ENCODE measurements around the gene FCRL2. TPM values are rescaled to one million over a fixed set of nuclear protein-coding genes. Genes with fewer than 3 reads are reported as not detected.

Gene FCRL2
- total RNA-seq, result not detected in 2 replicates

- no peaks in the 10 kb centered on the region for H4K20me1 ChIP-seq (ENCODE audit: insufficient read depth, low read length)
- no peaks in the 10 kb centered on the region for H3K79me2 ChIP-seq (ENCODE audit: insufficient read depth, low read length)
Observed at GRCh38 chr1:157776971-157777391, at the start of gene FCRL2. TSS of gene FCRL2 (minus strand) at chr1:157777132. CDS start at chr1:157777073, 59 bp downstream.

DNA sequence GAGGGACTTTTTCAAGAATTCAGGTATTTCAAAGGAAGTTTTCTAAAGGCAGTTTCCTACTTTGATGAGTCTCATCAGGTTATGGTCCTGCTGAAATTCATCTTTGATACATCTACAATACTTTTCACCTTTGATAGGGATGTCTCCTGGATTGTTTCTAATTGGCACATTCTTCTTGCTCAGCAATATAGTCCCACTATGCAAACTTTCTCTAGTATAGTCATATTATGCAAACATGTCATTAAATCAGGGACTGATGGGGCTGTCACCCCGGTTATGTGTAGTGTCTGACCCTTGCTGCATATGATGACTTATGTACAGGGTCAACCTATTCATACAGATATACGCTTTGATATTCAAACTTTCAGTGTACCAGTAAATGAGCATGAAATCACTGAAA lies 43.4 kb upstream of the FCRL2 start:
- Histone ChIP-seq H3K27me3 (ENCODE audit: insufficient read depth, low read length) (no peaks in the 10 kb centered on the region), H3K4me2 (ENCODE audit: insufficient read depth, low read length) (no peak overlapping the region), H2AFZ (ENCODE audit: low read length) (no peak overlapping the region), H3K9me3 (ENCODE audit: low read depth, low read length) (no peaks in the 10 kb centered on the region), H3K79me2 (ENCODE audit: insufficient read depth, low read length) (no peaks in the 10 kb centered on the region), H3K4me3 (ENCODE audit: insufficient read depth, low read length) (no peak overlapping the region), H3K27ac (ENCODE audit: low read depth, low read length) (no peak overlapping the region), H4K20me1 (ENCODE audit: insufficient read depth, low read length) (no peaks in the 10 kb centered on the region), H3K4me1 (ENCODE audit: insufficient read depth, low read length) (no peaks in the 10 kb centered on the region), H3K36me3 (ENCODE audit: insufficient read depth, low read length) (no peaks in the 10 kb centered on the region)
- no peak for DNase-seq (ENCODE audit: insufficient read length, low spot score, missing footprints)
- no peak for TF ChIP-seq CTCF (IDR thresholded peaks at IDR 0.05; ENCODE audit: extremely low read depth, low read depth, low read length)

More at GRCh38 chr1:157776971-157777391, at the start of gene FCRL2:
- no peak for TF ChIP-seq CTCF (IDR thresholded peaks at IDR 0.05; ENCODE audit: extremely low read depth, low read depth, low read length)
- Histone ChIP-seq H2AFZ (ENCODE audit: low read length) (no peak within 1 kb of the TSS), H3K4me2 (ENCODE audit: insufficient read depth, low read length) (no peak within 1 kb of the TSS), H3K4me3 (ENCODE audit: insufficient read depth, low read length) (no peak within 1 kb of the TSS), H3K36me3 (ENCODE audit: insufficient read depth, low read length) (no peaks in the 10 kb centered on the region), H3K9me3 (ENCODE audit: low read depth, low read length) (no peaks in the 10 kb centered on the region), H3K27me3 (ENCODE audit: insufficient read depth, low read length) (no peaks in the 10 kb centered on the region), H3K27ac (ENCODE audit: low read depth, low read length) (no peak within 1 kb of the TSS), H3K4me1 (ENCODE audit: insufficient read depth, low read length) (no peaks in the 10 kb centered on the region)
- DNase-seq (ENCODE audit: insufficient read length, low spot score, missing footprints), result no peak

DNA sequence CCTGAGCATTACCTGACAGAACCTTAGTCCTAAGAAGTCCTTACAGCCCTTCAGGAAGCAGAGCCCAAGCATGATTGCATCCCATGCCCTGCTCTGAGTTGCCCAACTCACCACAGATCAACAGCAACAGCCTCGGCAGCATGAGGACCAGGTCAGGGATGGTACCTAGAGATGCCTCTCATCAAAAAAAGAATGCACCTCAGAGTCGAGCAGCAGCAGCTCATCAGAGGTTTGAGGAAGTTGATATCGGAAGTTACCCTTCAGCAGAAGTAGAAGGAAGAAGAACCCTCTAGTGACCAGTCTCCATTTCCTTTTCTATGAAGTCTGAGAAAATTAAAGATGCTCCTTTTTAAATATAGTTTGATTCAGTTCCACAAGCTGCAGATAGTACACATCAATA lies 43.0 kb upstream of the FCRL2 start, which contains the start of gene FCRL1:
TSS of gene FCRL1 (minus strand) at position 225 of the 400 bp plus-strand sequence. CDS start at position 142, 83 bp downstream.
- TF ChIP-seq CTCF (IDR thresholded peaks at IDR 0.05; ENCODE audit: extremely low read depth, low read depth, low read length), result no peak
- Histone ChIP-seq H3K27me3 (ENCODE audit: insufficient read depth, low read length) (no peaks in the 10 kb centered on the region), H3K36me3 (ENCODE audit: insufficient read depth, low read length) (no peaks in the 10 kb centered on the region), H3K4me2 (ENCODE audit: insufficient read depth, low read length) (no peak within 1 kb of the TSS), H3K4me1 (ENCODE audit: insufficient read depth, low read length) (no peaks in the 10 kb centered on the region), H3K27ac (ENCODE audit: low read depth, low read length) (no peak within 1 kb of the TSS), H2AFZ (ENCODE audit: low read length) (no peak within 1 kb of the TSS), H3K9me3 (ENCODE audit: low read depth, low read length) (no peaks in the 10 kb centered on the region), H3K4me3 (ENCODE audit: insufficient read depth, low read length) (no peak within 1 kb of the TSS), H3K79me2 (ENCODE audit: insufficient read depth, low read length) (no peaks in the 10 kb centered on the region), H4K20me1 (ENCODE audit: insufficient read depth, low read length) (no peaks in the 10 kb centered on the region)
- DNase-seq (ENCODE audit: insufficient read length, low spot score, missing footprints), result no peak

GRCh38 chr1:157819215-157819614 lies 42.3 kb upstream of the FCRL2 start:
- Histone ChIP-seq H3K4me1 (ENCODE audit: insufficient read depth, low read length) (no peaks in the 10 kb centered on the region), H3K79me2 (ENCODE audit: insufficient read depth, low read length) (no peaks in the 10 kb centered on the region), H3K9me3 (ENCODE audit: low read depth, low read length) (no peaks in the 10 kb centered on the region), H3K4me3 (ENCODE audit: insufficient read depth, low read length) (no peak overlapping the region), H3K36me3 (ENCODE audit: insufficient read depth, low read length) (no peaks in the 10 kb centered on the region), H3K27ac (ENCODE audit: low read depth, low read length) (no peak overlapping the region), H3K4me2 (ENCODE audit: insufficient read depth, low read length) (no peak overlapping the region), H4K20me1 (ENCODE audit: insufficient read depth, low read length) (no peaks in the 10 kb centered on the region), H2AFZ (ENCODE audit: low read length) (no peak overlapping the region), H3K27me3 (ENCODE audit: insufficient read depth, low read length) (no peaks in the 10 kb centered on the region)
- DNase-seq (ENCODE audit: insufficient read length, low spot score, missing footprints), result no peak
- no peak for TF ChIP-seq CTCF (IDR thresholded peaks at IDR 0.05; ENCODE audit: extremely low read depth, low read depth, low read length)

Measured in osteoblast (primary cell).